ENCODE data around the gene CLK1. TPM values are rescaled to one million over a fixed set of nuclear protein-coding genes. Genes with fewer than 3 reads are reported as not detected.

CLK1 gene
- total RNA-seq, 3 donors from 2014 or later, result 62.0 to 138 (median 88.3) TPM

DNA sequence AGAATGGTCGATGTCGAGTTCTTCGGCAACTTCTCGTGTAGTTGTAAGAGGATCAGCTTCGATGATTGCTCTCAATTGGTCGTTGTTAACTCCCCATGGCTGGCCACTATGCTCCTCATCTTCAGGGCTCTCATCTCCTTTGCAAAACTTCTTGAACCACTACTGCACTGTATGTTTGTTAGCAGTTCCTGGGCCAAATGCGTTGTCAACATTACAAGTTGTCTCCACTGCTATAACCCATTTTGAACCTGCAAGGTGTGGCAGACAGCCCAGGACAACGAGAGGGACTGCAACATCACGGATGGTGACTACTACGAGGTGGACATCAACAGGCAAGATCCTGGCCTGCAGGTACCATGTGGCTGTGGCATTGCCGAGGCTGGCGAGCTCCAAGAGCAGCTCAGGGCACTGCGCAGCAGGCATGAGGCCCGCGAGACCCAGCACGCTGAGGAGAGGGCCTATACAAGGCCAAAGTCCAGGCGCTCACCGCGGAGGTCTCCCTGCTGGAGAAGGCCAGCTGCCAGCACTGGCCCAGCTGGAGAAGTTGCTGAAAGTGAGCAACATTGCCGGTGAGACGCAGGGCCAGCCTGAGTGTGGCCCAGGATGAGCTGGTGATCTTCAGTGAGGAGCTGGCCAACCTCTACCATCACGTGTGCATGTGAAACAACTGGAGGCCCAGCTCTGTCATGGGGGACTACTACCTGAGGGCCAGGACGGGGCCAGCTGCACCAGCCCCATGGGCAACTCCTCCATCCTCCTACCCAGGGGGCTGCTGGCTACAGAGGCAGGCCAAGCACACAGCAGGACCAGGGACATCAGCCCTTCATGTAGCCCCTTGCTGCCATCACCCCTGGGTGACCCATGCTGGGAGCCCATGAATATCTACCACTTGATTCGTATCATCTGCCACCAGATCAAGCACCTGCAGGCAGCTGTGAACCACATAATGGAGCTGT, 20.2 kb downstream of the CLK1 start:
- TF ChIP-seq CTCF (IDR thresholded peaks at IDR 0.05), result no peak
- no peak for DNase-seq
- H3K36me3 ChIP-seq (ENCODE audit: low read depth), result no peaks in the 10 kb centered on the region
- no peaks in the 10 kb centered on the region for H3K9me3 ChIP-seq
- no peak for ATAC-seq
- intact Hi-C loops (cut with DNase I, micrococcal nuclease), result no loop called here
- peaks cover 9% of the 10 kb centered on the region for H3K4me1 ChIP-seq (ENCODE audit: low read depth)
- H3K4me3 ChIP-seq, result no peak overlapping the region

- H3K36me3 ChIP-seq (ENCODE audit: low read depth), result no peaks in the 10 kb centered on the region
- H3K9me3 ChIP-seq, result peaks cover 9% of the 10 kb centered on the region
- H3K4me3 ChIP-seq, result no peak overlapping the region
- DNase-seq, result no peak
- H3K4me1 ChIP-seq (ENCODE audit: low read depth), result no peaks in the 10 kb centered on the region
- intact Hi-C loops (cut with DNase I, micrococcal nuclease), result no loop called here
- ATAC-seq, result no peak
- TF ChIP-seq CTCF (IDR thresholded peaks at IDR 0.05), result no peak
These were observed 24.9 kb downstream of the CLK1 start for GRCh38 chr2:200839513-200839912.

DNA sequence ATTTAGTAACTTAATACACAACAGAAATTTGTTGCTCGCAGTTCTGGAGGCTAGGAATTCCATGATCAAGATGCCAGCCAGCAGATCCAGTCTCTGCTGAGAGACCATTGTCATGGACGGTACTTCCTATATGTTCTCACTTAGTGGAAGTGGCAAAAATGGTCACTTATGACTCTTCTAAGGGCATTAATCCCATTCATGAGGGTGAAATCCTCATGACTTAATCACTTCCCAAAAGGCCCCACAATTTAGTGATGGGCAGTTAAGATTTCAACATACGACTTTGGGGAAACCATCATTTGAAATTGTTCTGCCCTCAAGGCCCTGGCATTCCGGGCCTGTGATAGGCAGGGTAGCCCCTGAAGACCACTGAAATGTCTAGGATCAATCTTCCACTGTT, 29.8 kb downstream of the CLK1 start:
- TF ChIP-seq CTCF (IDR thresholded peaks at IDR 0.05), result no peak
- peaks cover 9% of the 10 kb centered on the region for H3K9me3 ChIP-seq
- no peaks in the 10 kb centered on the region for H3K4me1 ChIP-seq (ENCODE audit: low read depth)
- no peaks in the 10 kb centered on the region for H3K36me3 ChIP-seq (ENCODE audit: low read depth)
- ATAC-seq (no peak), DNase-seq (no peak)
- intact Hi-C loops (cut with DNase I, micrococcal nuclease), result no loop called here
- H3K4me3 ChIP-seq, result no peak overlapping the region

GRCh38 chr2:200829258-200829655, 35.2 kb downstream of the CLK1 start:
- intact Hi-C loops (cut with DNase I, micrococcal nuclease), result no loop called here
- Histone ChIP-seq H3K4me3 (no peak overlapping the region), H3K4me1 (ENCODE audit: low read depth) (no peaks in the 10 kb centered on the region), H3K36me3 (ENCODE audit: low read depth) (no peaks in the 10 kb centered on the region), H3K9me3 (no peaks in the 10 kb centered on the region)
- TF ChIP-seq CTCF (IDR thresholded peaks at IDR 0.05), result no peak
- DNase-seq (no peak), ATAC-seq (peak; percentile 11)

DNA sequence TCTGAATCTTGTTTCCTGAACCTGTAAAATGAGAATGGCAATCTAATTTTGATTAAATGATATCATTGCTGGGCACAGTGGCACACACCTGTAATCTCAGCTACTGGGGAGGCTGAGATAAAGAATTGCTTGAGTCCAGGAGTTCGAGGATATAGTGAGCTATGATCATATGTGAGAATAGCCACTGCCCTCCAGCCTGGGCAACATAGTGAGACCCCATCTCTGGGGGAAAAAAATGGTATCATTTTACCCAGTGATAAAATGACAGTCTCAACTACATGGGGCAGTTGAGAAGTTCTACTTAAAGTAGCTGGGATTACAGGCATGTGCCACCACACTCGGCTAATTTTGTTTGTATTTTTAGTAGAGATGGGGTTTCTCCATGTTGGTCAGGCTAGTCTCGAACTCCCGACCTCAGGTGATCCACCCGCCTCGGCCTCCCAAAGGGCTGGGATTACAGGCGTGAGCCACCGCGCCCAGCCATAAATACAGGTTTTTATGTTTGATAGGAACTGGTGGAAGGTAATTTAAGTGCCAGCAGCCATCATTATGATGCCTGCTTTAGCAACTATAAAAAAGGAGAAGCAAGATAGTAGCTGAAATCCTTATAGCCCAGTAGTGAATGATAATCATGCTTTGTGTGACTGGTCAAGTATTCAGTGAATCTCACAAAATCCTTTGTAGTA, 35.7 kb downstream of the CLK1 start:
- DNase-seq, result peak in 2 of 3 donors; percentile 49 to 50
- H3K36me3 ChIP-seq (ENCODE audit: low read depth), result no peaks in the 10 kb centered on the region
- no peaks in the 10 kb centered on the region for H3K4me1 ChIP-seq (ENCODE audit: low read depth)
- H3K4me3 ChIP-seq, result no peak overlapping the region
- no peaks in the 10 kb centered on the region for H3K9me3 ChIP-seq
- intact Hi-C loops (cut with DNase I, micrococcal nuclease), result no loop called here
- ATAC-seq, result peak; percentile 80
- no peak for TF ChIP-seq CTCF (IDR thresholded peaks at IDR 0.05)

Data from mucosa of descending colon (tissue), 3 donors.